IMR-90 (cell line): Measurements from ENCODE around the gene ATF1. TPM values are rescaled to one million over a fixed set of nuclear protein-coding genes. Genes with fewer than 3 reads are reported as not detected.

Source experiments
- ATAC-seq: fragments of 200-7000 bp; cut with Tn5 transposase; 2 replicates; pipeline ENCODE4 v1.9.1; 2020; ENCODE audit warnings: low read depth, mild to moderate bottlenecking, moderate library complexity
- BruUV-seq: library from RNA; stranded (reverse); fragments of 400-500 nt; replicated peaks from 2 replicates; lab custom pipeline; 2021; lab: Mats Ljungman, UMichigan
- CTCF ChIA-PET: fragments of 300-600 bp; formaldehyde crosslinking; extraction: SDS; loops from one replicate; lab custom pipeline; 2021; ENCODE audit warnings: antibody characterized with exemption; lab: Yijun Ruan, JAX
- POLR2A ChIA-PET: fragments of 300-600 bp; sonication (Branson Sonifier 250); formaldehyde crosslinking; loops from one replicate; lab custom pipeline; 2022; ENCODE audit warnings: antibody characterized with exemption; ENCODE audit not compliant: unreplicated experiment; lab: Charles Lee
- DNase-seq: peaks from one replicate; pipeline ENCODE4 v3.0.0; 2013
- H2AFZ ChIP-seq: replicated peaks from 2 replicates; pipeline ENCODE3; 2013; ENCODE audit warnings: low read length, mild to moderate bottlenecking; ENCODE audit not compliant: poor library complexity
- H2AK5ac ChIP-seq: 2 replicates; pipeline ENCODE4 v1.6.1; 2013; ENCODE audit warnings: low read depth, low read length, inconsistent platforms
- H2AK9ac ChIP-seq: replicated peaks from 2 replicates; pipeline ENCODE3; 2013; ENCODE audit warnings: mild to moderate bottlenecking, low read depth, low read length, moderate library complexity; ENCODE audit not compliant: poor library complexity
- H2BK120ac ChIP-seq: 2 replicates; pipeline ENCODE4 v1.6.1; 2013; ENCODE audit warnings: low read depth, low read length, inconsistent platforms
- H2BK15ac ChIP-seq: 3 replicates; pipeline ENCODE4 v1.6.1; 2013; ENCODE audit warnings: low read depth, low read length, inconsistent platforms
- H2BK20ac ChIP-seq: 2 replicates; pipeline ENCODE4 v1.6.1; 2013; ENCODE audit warnings: low read depth, mild to moderate bottlenecking, inconsistent platforms, low read length, moderate library complexity
- H2BK5ac ChIP-seq: 2 replicates; pipeline ENCODE4 v1.6.1; 2013; ENCODE audit warnings: mild to moderate bottlenecking, low read depth, low read length, inconsistent platforms; ENCODE audit not compliant: poor library complexity, severe bottlenecking
- H3K14ac ChIP-seq: replicated peaks from 2 replicates; pipeline ENCODE4 v1.6.1; 2013; ENCODE audit warnings: low read depth, low read length, inconsistent platforms
- H3K18ac ChIP-seq: 2 replicates; pipeline ENCODE4 v1.6.1; 2013; ENCODE audit warnings: low read depth, low read length, control low read depth
- H3K23ac ChIP-seq: 2 replicates; pipeline ENCODE4 v1.6.1; 2013; ENCODE audit warnings: low read depth, low read length, inconsistent platforms
- H3K27ac ChIP-seq: 2 replicates; pipeline ENCODE4 v1.5.1; 2013; ENCODE audit warnings: mild to moderate bottlenecking, control low read depth, low read length; ENCODE audit not compliant: insufficient read depth
- H3K27me3 ChIP-seq: 2 replicates; pipeline ENCODE4 v1.6.1; 2013; ENCODE audit warnings: low read length; ENCODE audit not compliant: control insufficient read depth, insufficient read depth
- H3K36me3 ChIP-seq: 2 replicates; pipeline ENCODE4 v1.6.1; 2013; ENCODE audit warnings: low read length, mixed read lengths; ENCODE audit not compliant: control insufficient read depth, insufficient read depth
- H3K4ac ChIP-seq: 2 replicates; pipeline ENCODE4 v1.6.1; 2013; ENCODE audit warnings: low read depth, low read length, inconsistent platforms
- H3K4me1 ChIP-seq: 2 replicates; pipeline ENCODE4 v1.6.1; 2013; ENCODE audit warnings: low read length, mixed read lengths; ENCODE audit not compliant: control insufficient read depth, insufficient read depth
- H3K4me2 ChIP-seq: 2 replicates; pipeline ENCODE4 v1.6.1; 2013; ENCODE audit warnings: low read depth, mild to moderate bottlenecking, control low read depth, low read length, moderate library complexity
- H3K4me3 ChIP-seq: 2 replicates; pipeline ENCODE4 v1.5.1; 2013; ENCODE audit warnings: low read depth, mild to moderate bottlenecking, control low read depth, low read length, moderate library complexity; ENCODE audit not compliant: insufficient read depth
- H3K56ac ChIP-seq: 2 replicates; pipeline ENCODE4 v1.6.1; 2013; ENCODE audit warnings: low read length, inconsistent platforms; ENCODE audit not compliant: insufficient read depth; ENCODE audit errors: extremely low read depth
- H3K79me1 ChIP-seq, 2 experiments: 2 replicates each; pipeline ENCODE4 v1.6.1; 2013; ENCODE audit warnings: low read length in 2 of 2, inconsistent platforms in 1 of 2, low read depth in 1 of 2
- H3K9ac ChIP-seq: 2 replicates; pipeline ENCODE4 v1.6.1; 2013; ENCODE audit warnings: low read depth, low read length, control low read depth
- H3K9me1 ChIP-seq: 2 replicates; pipeline ENCODE4 v1.6.1; 2013; ENCODE audit warnings: low read length, inconsistent platforms; ENCODE audit not compliant: insufficient read depth
- H3K9me3 ChIP-seq: 2 replicates; pipeline ENCODE4 v1.6.1; 2013; ENCODE audit warnings: low read length; ENCODE audit not compliant: control insufficient read depth, insufficient read depth
- H4K20me1 ChIP-seq: 2 replicates; pipeline ENCODE4 v1.6.1; 2013; ENCODE audit warnings: low read length, inconsistent platforms; ENCODE audit not compliant: insufficient read depth
- H4K5ac ChIP-seq: 2 replicates; pipeline ENCODE4 v1.6.1; 2013; ENCODE audit warnings: mild to moderate bottlenecking, low read depth, low read length, control low read depth
- H4K8ac ChIP-seq, 2 experiments: 2 replicates each; pipeline ENCODE4 v1.6.1; 2013; ENCODE audit warnings: low read depth in 2 of 2, low read length in 2 of 2, control low read depth in 1 of 2, inconsistent platforms in 1 of 2
- H4K91ac ChIP-seq: 2 replicates; pipeline ENCODE4 v1.6.1; 2013; ENCODE audit warnings: low read depth, low read length, inconsistent platforms; ENCODE audit not compliant: insufficient read depth
- FOS ChIP-seq: fragments of 150-350 bp; IDR thresholded peaks from 2 replicates; pipeline ENCODE4 v1.6.1; 2016; ENCODE audit warnings: low read depth, low read length
- MXI1 ChIP-seq: IDR thresholded peaks from 2 replicates; pipeline ENCODE4 v1.6.1; 2012; ENCODE audit warnings: low read depth, mild to moderate bottlenecking, low read length, moderate library complexity, borderline replicate concordance
- WGBS, 2 experiments: methylation state at CpG; one replicate each; pipeline versions ENCODE4 v1.1.5 to v1.1.7; 2013; ENCODE audit warnings: missing lambda C conversion rate in 2 of 2; ENCODE audit not compliant: insufficient read length in 1 of 2; ENCODE audit errors: extremely low coverage in 2 of 2; 5-methylcytosine and 5-hydroxymethylcytosine counted together
- dilution Hi-C: fragments of 300-500 bp; cut with HindIII; formaldehyde crosslinking; loops from one replicate; pipeline ENCODE4 v1.14.3; 2018; ENCODE audit warnings: low sequenced_read_pairs; ENCODE audit not compliant: unreplicated experiment
- in situ Hi-C: fragments of 300-500 bp; cut with MboI; formaldehyde crosslinking; loops from 3 replicates; pipeline ENCODE4 v1.14.3; 2019; ENCODE audit warnings: low sequenced_read_pairs, inconsistent platforms, mixed read lengths
- intact Hi-C: fragments of 100-400 bp; cut with micrococcal nuclease; formaldehyde crosslinking; loops from 2 replicates; pipeline ENCODE4 v1.10.0; 2022
- polyA plus RNA-seq, 3 experiments: library from polyadenylated mRNA; depleted of rRNA; stranded (reverse); fragments of >200 nt; gene quantifications; 2 replicates each; pipeline ENCODE4 v1.2.3, GENCODE V29; 2012; ENCODE audit warnings: low replicate concordance in 1 of 3
- total RNA-seq: library from RNA; depleted of rRNA; stranded (reverse); fragments of >200 nt; gene quantifications from 2 replicates; pipeline ENCODE4 v1.2.3, GENCODE V29; 2012

The ATF1 gene
- total and polyA plus RNA-seq, 2 of the 4 experiments (the other 2 are of a cell fraction), result 20.6 to 24.0 TPM

GRCh38 chr12:50778663-50779590 lies 15.0 kb downstream of the ATF1 start:
- no peak overlapping the region for H4K5ac ChIP-seq
- H4K91ac ChIP-seq, result no peak overlapping the region
- peaks cover 4% of the 10 kb centered on the region; the same call in 1 of the 2 replicates for H3K36me3 ChIP-seq
- 0 out of 2 replicates have a peak, but pooled peaks cover 3% of the 10 kb centered on the region for H3K4me1 ChIP-seq
- H4K8ac ChIP-seq, result no peak overlapping the region
- intact Hi-C loops, result no loop called here
- no TSS peak for BruUV-seq
- H3K18ac ChIP-seq, result no peak overlapping the region
- H3K4ac ChIP-seq, result no peak overlapping the region
- no peaks in the 10 kb centered on the region for H3K9me3 ChIP-seq
- H3K4me2 ChIP-seq, result no peak overlapping the region
- TF ChIP-seq FOS, result no peak
- TF ChIP-seq MXI1, result no peak
- H3K4me3 ChIP-seq, result no peak overlapping the region
- no peak overlapping the region for H2BK120ac ChIP-seq
- dilution Hi-C loops, result no loop called here
- H3K79me1 ChIP-seq, result peaks cover 25 to 50% of the 10 kb centered on the region in 2 experiments
- ChIA-PET CTCF (interaction anchor here (0.6 to 0.9 kb wide), 2 partner anchors 13 to 789 kb away, joined by 3 to 4 read pairs; no protein-coding TSS in a partner anchor), POLR2A (no interaction called here)
- H2BK20ac ChIP-seq, result no peak overlapping the region
- H3K9ac ChIP-seq, result no peak overlapping the region
- no peak overlapping the region for H3K23ac ChIP-seq
- ATAC-seq (no peak), DNase-seq (no peak)
- in situ Hi-C loops, result no loop called here
- H4K20me1 ChIP-seq, result peaks cover 3% of the 10 kb centered on the region
- no peak overlapping the region for H3K56ac ChIP-seq
- no peak overlapping the region for H2AFZ ChIP-seq
- no peak overlapping the region for H2BK5ac ChIP-seq
- no peak overlapping the region for H2AK9ac ChIP-seq
- H3K27ac ChIP-seq, result no peak overlapping the region
- no peak overlapping the region for H2BK15ac ChIP-seq
- H3K9me1 ChIP-seq, result no peaks in the 10 kb centered on the region; the same call in 1 of the 2 replicates
- no CpG with 5 or more reads among the region's 8 CpGs for WGBS, 2 experiments
- no peak overlapping the region for H2AK5ac ChIP-seq
- H3K27me3 ChIP-seq, result no peaks in the 10 kb centered on the region
- H3K14ac ChIP-seq, result 0 out of 2 replicates have a peak overlapping the region, but pooled peaks have one; percentile 36
